ENCODE data around the gene ALOXE3. TPM values are rescaled to one million over a fixed set of nuclear protein-coding genes. Genes with fewer than 3 reads are reported as not detected.

ALOXE3 gene
- total RNA-seq (2021; fragmentation: NEBNext Ultra II Directional; extraction: Animal tissue kit (Norgen Biotek cat#: 25700)) (not detected in 2 replicates), polyA plus RNA-seq (2011; rRNA removed) (0.26 and 0.55 TPM in 2 replicates), polyA minus RNA-seq (2011; rRNA and poly(A)+ RNA removed) (0.09 and 0.27 TPM in 2 replicates)
- polyA plus RNA-seq (2011; cell fraction: cytosol; rRNA removed): 0.17 TPM
- 0.40 TPM for polyA plus RNA-seq (2011; cell fraction: nucleus; rRNA removed)
- 0.17 to 0.50 TPM (median 0.31 TPM) in 4 replicates for polyA plus RNA-seq (2012, experiment 1 of 2)
- 0.16 TPM for polyA plus RNA-seq (2012, experiment 2 of 2)
- polyA plus RNA-seq (2013, experiment 1 of 2): 0.34 TPM
- 0.07 TPM for polyA plus RNA-seq (2013, experiment 2 of 2)
- not detected for polyA minus RNA-seq (2011; cell fraction: cytosol; rRNA and poly(A)+ RNA removed)
- not detected for polyA minus RNA-seq (2011; cell fraction: nucleus; rRNA and poly(A)+ RNA removed)
- long read RNA-seq, experiment 1: 0 reads
- long read RNA-seq, experiment 2: 0 reads

- Histone ChIP-seq H4K5ac (ENCODE audit: insufficient read length, low read depth, low read length) (no peak within 1 kb of the TSS), H4K8ac (ENCODE audit: extremely low read depth, insufficient read depth, low read length) (no peak within 1 kb of the TSS), H3K9me3 (ENCODE audit: insufficient read depth in 2 of 2, low read depth in 1 of 2, low read length in 1 of 2) (no peaks in the 10 kb centered on the region), H2BK120ac (replicated peaks; ENCODE audit: low read depth, low read length) (no peak within 1 kb of the TSS), H3K23me2 (ENCODE audit: low read depth, low read length) (peaks cover 27% of the 10 kb centered on the region), H3K4me3 (ENCODE audit: extremely low read depth in 1 of 4, insufficient read depth in 2 of 4, low read depth in 3 of 4, low read length in 4 of 4) (peak within 1 kb of the TSS; percentile 75 to 89 (median 82)), H2BK15ac (ENCODE audit: low read length) (no peak within 1 kb of the TSS), H2AFZ (ENCODE audit: low read length) (peak within 1 kb of the TSS; percentile 44; the same call in 1 of the 2 replicates), H2BK5ac (ENCODE audit: low read depth, low read length) (no peak within 1 kb of the TSS), H2BK12ac (ENCODE audit: low read depth, low read length) (no peak within 1 kb of the TSS), H2AK5ac (ENCODE audit: low read depth, low read length) (no peak within 1 kb of the TSS), H3K23ac (ENCODE audit: insufficient read length) (no peak within 1 kb of the TSS), H2BK20ac (ENCODE audit: low read length) (0 out of 2 replicates have a peak within 1 kb of the TSS, but pooled peaks have one; percentile 32), H3K14ac (ENCODE audit: insufficient read length) (no peak within 1 kb of the TSS), H3K4me1 (replicated peaks in 1 of 4; ENCODE audit: control insufficient read depth in 3 of 4, insufficient read depth in 4 of 4, low read length in 3 of 4) (peaks cover 0 to 12% (median 6%) of the 10 kb centered on the region in 4 experiments; a peak in 5 of 7 replicates), H3K79me2 (ENCODE audit: control insufficient read depth in 1 of 2, insufficient read depth in 2 of 2, low read length in 2 of 2) (no peaks in the 10 kb centered on the region), H3K79me1 (ENCODE audit: low read depth, low read length) (no peaks in the 10 kb centered on the region), H3K4me2 (ENCODE audit: insufficient read depth in 1 of 2, low read depth in 2 of 2, low read length in 2 of 2) (peak within 1 kb of the TSS; percentile 88 to 100), H3K56ac (replicated peaks; ENCODE audit: insufficient read length, low read depth, low read length) (no peak within 1 kb of the TSS), H3K27me3 (replicated peaks in 1 of 4; ENCODE audit: control insufficient read depth in 3 of 4, extremely low read depth in 1 of 4, insufficient read depth in 3 of 4, low read length in 3 of 4) (peaks cover 20 to 52% (median 44%) of the 10 kb centered on the region in 4 experiments), H3K18ac (ENCODE audit: extremely low read depth, low read length) (no peak within 1 kb of the TSS), H3K36me3 (ENCODE audit: control insufficient read depth in 2 of 4, insufficient read depth in 4 of 4, low read length in 3 of 4) (no peaks in the 10 kb centered on the region), H3K9ac (replicated peaks in 1 of 4; ENCODE audit: extremely low read depth in 1 of 4, low read depth in 3 of 4, low read length in 3 of 4) (no peak within 1 kb of the TSS; a peak in 1 of 7 replicates), H3K4ac (replicated peaks; ENCODE audit: insufficient read length, low read depth, low read length) (no peak within 1 kb of the TSS), H4K91ac (replicated peaks; ENCODE audit: insufficient read length, low read length) (no peak within 1 kb of the TSS), H4K20me1 (replicated peaks in 1 of 2; ENCODE audit: control insufficient read depth in 1 of 2, insufficient read depth in 2 of 2, low read length in 2 of 2) (peaks cover 5 to 6% of the 10 kb centered on the region in 2 experiments), H3K27ac (ENCODE audit: low read depth, low read length) (no peak within 1 kb of the TSS)
- 3% methylated on average over 30 of the region's 33 CpGs; no CpG with 5 or more reads in 1 of the 2 experiments for WGBS, 2 experiments (ENCODE audit: extremely low coverage in 1 of 2, insufficient coverage in 1 of 2, insufficient read length in 1 of 2, insufficient replicate concordance in 2 of 2, low coverage in 1 of 2, low lambda C conversion rate in 2 of 2, missing lambda C conversion rate in 1 of 2)
- peak in 1 of 2 experiments; percentile 72 for DNase-seq (ENCODE audit: low read depth in 1 of 2, low spot score in 2 of 2)
- FAIRE-seq: no peak
- POLR2A ChIA-PET (ENCODE audit: partially characterized antibody): interaction anchor here (1.0 to 7.6 kb wide), 7 partner anchors 21 to 102 kb away, joined by 3 to 49 read pairs (median 11); partner anchors contain the start of gene TMEM107
- CTCF ChIA-PET (ENCODE audit: partially characterized antibody): interaction anchor here (0.6 to 23.3 kb wide), 25 partner anchors 8 to 293 kb away, joined by 3 to 501 read pairs (median 4); partner anchors contain the start of genes ALOX12B, BORCS6, SLC25A35 and VAMP2
- TF ChIP-seq RFX5 (IDR thresholded peaks at IDR 0.05; ENCODE audit: borderline replicate concordance, low read depth, low read length) (no peak), E2F6 (IDR thresholded peaks at IDR 0.05) (no peak), EZH2 (IDR thresholded peaks at IDR 0.05; ENCODE audit: low read depth, low read length, severe bottlenecking) (peak; percentile 16), TCF12 (IDR thresholded peaks at IDR 0.05; ENCODE audit: low read depth, low read length) (no peak), SIN3A (conservative IDR thresholded peaks at IDR 0.05 in 1 of 2, IDR thresholded peaks at IDR 0.05 in 1 of 2; ENCODE audit: low read depth in 1 of 2, low read length in 2 of 2) (0 out of 4 replicates have a peak, but pooled peaks of 1 of the 2 experiments have one; percentile 55), SUZ12 (IDR thresholded peaks at IDR 0.05; ENCODE audit: low read length) (peak; percentile 33; the same call in 1 of the 2 replicates), TEAD4 (IDR thresholded peaks at IDR 0.05; ENCODE audit: low read depth, low read length) (peak; percentile 33; the same call in 1 of the 2 replicates)
Measured at GRCh38 chr17:8117980-8118768, at the start of gene ALOXE3. Gene ALOXE3 (minus strand): TSS chr17:8118514. CDS start chr17:8117990, 524 bp downstream.

All from H1 (cell line).